GM19438 (cell line): ENCODE data around the gene SH2D2A.
A peak's percentile ranks its signal among the peaks of the same experiment; 100 is the strongest.

Experiments
- ATAC-seq: cut with Tn5 transposase; IDR thresholded peaks from one replicate; pipeline ENCODE4 v1.9.1; 2021; ENCODE audit warnings: low read depth; ENCODE audit not compliant: unreplicated experiment

The SH2D2A gene

GRCh38 chr1:156805766-156806511 is 10.7 kb downstream of the SH2D2A start:
- no peak for ATAC-seq

- ATAC-seq = no peak
Measured at GRCh38 chr1:156804572-156805243, 11.9 kb downstream of the SH2D2A start.

DNA sequence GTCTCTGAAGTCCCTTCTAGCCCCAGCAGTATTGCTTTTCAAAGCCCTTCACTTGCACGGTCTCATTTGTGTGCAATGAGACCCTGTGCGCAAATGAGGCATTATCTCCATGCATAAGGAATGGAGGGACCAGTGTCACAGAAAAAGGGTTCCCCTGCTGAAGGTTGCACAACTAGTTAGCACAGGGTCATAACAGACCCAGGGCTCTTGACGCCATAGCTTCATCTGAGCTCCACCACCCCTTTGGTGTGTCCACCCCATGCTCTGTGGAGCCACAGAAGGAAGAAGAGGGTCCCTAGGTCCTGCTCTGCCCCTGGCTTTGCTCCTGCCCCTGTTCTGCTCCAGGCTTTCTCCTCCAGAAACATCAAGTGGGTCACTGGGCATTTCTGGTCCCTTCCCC is 12.6 kb downstream of the SH2D2A start:
- no peak for ATAC-seq

DNA sequence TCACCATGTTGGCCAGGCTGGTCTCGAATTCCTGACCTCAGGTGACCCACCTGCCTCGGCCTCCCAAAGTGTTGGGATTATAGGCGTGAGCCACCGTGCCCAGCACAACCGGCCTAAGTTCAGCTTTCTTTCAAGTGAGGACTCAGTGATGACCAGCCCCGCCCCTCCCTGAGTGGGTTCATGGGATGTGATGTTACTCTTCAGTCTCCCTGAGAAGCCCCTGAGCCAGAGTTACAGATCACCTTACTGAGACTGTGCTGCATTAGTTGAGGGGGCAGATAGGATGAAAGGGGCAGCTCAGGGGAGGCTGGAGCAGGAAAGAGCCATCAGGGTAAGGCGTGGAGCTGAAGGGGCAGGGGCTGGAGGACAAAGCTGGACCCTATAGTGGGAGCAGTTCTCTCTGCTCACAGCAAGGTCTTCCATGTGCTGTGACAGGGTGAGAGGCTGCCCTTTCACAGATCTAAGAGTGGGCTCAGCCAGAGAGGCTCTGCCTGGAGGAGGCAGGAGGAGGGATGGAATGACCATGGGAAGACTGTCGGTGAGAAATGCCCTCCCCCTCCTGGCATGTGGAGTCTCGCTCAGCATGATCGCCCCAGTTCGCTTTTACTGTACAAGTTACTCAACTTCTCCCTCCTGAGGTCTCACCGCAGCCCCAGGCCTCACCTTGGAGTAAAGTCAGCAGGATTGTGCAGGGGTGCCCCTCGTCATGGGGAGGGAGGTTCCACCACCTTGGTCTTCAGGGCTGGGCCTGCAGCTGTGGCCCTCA is 13.4 kb downstream of the SH2D2A start:
- no peak for ATAC-seq

- ATAC-seq = no peak
Measured at GRCh38 chr1:156802421-156802935, 14.2 kb downstream of the SH2D2A start.

DNA sequence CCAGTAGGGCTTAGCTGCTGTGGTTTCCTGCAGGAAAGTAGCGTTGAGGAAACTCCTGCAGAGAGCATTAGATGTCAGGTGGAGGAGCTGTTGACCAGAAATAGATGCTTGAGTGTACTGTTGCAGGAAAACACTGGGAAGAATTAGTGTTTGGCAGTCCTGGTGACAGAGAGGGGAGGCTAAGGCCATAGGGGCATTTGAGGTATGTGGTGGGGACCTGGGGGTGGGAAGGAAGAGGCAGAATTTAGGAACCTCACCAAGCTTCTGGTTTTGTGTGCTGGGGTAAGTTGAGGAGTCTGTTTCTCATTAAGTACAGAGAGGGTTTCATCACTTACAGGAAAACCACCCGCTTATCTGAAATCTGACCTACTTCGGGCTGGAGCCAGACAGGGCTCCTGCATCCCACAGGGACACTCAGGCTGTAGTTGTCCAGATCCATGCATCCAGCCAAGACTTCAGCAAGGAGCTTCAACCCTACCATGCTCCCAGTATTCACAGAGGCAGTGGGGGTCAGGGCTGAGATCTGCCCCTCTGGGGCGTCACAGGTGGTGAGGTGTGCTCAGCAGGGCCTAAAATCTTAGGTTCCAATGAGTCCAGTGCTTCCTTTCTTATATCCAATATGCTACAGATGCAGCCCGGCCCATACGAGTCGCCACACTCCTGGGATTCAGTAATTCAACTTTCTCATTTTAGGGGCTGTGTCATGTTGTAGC is 15.1 kb downstream of the SH2D2A start:
- ATAC-seq = no peak

- ATAC-seq = no peak
Measured at GRCh38 chr1:156797212-156797871, 19.3 kb downstream of the SH2D2A start.

DNA sequence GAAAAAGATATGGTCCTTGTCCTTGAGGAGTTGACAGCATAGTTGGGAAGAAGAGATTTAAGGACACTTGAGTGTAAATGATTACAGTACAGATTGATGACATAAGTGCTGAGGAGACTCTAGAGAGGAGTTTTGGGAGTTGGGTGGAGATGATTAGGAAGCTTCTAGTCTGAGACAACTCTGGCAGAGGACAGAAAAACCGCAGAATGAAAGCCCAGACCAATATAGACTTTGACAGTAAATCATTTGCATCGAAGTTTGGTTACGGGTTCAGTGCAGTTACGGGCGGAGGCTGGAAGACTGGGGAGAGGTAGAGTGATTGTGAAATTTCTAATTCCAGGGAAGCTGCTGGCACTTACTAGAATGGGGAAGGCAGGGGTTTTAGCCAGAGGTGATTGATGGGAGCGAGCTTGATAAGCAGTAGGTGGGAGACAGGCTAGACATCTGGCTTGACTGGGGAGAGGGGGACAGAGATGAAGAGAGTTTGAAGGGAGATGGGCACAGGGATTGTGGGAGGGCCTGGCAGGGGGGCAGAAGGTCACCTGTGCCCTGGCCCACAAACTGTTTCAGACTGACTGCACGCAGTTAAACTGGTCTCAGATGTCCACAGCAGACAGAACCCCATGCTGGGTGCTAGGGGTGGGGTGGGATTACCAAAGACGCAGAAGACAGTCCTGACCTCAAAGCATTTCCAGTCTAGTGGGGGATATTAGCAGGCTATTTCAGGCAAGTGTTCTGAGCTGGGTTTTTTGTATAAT is 20.1 kb downstream of the SH2D2A start:
- peak; percentile 77 for ATAC-seq

DNA sequence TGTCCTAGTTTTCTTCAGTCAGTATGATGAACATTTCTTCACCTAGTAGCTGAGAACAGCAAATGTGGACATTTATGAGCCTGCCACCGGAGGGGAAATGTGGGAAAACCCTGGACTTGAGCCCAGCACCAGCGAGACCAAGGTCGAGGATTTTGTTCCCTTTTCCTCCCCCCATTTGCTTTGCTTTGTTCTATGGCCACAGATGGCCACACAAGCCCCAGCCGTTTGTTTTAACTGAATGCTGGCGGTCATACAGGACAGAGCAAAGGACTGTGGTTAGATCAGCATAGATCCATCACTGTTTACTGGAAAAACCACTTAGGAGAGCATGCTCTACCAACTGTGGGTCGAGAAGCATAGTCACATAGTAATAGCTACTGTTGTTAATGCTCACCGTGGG is 20.9 kb downstream of the SH2D2A start:
- no peak for ATAC-seq

- ATAC-seq = no peak
Measured at GRCh38 chr1:156795374-156795733, 21.3 kb downstream of the SH2D2A start.

DNA sequence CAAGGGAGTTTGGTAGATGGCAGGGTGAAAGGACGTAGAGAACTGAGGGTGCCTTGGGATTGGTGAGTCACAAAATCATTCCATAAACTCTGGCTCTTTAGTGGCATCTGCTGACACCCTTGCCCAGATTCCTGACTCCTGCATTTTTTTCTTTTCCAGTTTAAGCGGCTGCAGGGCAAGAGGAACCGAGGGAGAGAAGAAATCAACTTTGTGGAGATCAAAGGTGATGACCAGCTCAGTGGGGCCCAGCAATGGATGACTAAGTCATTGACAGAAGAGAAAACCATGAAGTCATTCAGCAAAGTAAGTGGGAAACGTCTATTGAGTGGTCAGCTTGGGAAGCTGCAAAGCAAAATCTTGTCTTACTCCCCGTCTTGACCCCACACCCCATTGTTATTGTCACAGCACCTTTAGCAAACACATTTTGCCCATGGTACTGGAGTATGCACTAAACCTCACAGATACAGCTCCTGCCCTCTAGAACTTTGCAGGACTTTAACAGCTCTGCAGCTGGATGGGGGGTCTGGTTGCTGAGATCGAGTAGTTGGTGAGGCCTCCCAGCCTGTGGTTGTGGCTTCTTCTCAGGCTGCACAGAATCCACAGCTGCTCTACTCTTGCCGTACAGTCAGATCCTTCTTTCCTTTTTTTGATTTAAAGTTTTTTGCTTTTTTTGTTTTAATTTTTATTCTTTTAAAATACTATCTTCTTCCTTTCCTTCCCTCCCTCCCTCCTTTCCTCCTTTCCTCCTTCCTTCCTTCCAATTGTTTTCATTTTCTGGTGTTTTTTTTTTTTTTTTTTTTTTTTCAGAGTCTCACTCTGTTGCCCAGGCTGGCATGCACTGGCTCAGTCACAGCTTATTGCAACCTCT is 21.9 kb downstream of the SH2D2A start:
- no peak for ATAC-seq

- ATAC-seq = no peak
Measured at GRCh38 chr1:156789621-156790318, 26.9 kb downstream of the SH2D2A start.

DNA sequence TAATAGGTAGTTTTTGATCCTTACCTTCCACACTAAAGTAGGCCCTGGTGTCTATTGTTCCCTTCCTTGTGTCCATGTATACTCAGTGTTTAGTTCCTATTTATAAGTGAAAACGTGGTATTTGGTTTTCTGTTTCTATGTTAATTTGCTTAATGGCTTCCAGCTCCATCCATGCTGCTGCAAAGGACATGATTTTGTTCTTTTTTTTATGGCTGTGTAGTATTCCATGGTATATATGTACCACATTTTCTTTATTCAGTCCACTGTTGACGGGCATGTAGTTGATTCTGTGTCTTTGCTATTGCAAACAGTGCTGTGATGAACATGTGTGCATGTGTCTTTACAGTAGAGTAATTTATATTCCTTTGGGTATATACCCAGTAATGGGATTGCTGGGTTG is 28.5 kb downstream of the SH2D2A start:
- no peak for ATAC-seq

DNA sequence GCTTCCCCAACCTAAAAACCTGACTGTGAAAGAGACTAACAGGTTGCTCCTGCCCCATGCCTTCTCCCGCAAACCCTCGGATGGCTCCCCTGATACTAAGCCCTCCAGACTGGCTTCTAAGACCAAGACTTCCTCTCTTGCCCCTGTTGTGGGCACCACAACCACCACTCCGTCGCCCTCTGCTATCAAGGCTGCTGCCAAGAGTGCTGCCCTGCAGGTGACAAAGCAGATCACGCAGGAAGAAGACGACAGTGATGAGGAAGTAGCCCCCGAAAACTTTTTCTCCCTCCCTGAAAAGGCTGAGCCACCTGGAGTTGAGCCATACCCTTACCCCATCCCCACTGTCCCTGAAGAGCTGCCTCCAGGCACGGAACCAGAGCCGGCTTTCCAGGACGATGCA is 30.0 kb downstream of the SH2D2A start:
- ATAC-seq = no peak

- no peak for ATAC-seq
Measured at GRCh38 chr1:156785458-156785857, 31.2 kb downstream of the SH2D2A start.

- no peak for ATAC-seq
Measured at GRCh38 chr1:156781585-156782186, 35.0 kb downstream of the SH2D2A start.

GRCh38 chr1:156777573-156777972 is 39.1 kb downstream of the SH2D2A start:
- no peak for ATAC-seq

DNA sequence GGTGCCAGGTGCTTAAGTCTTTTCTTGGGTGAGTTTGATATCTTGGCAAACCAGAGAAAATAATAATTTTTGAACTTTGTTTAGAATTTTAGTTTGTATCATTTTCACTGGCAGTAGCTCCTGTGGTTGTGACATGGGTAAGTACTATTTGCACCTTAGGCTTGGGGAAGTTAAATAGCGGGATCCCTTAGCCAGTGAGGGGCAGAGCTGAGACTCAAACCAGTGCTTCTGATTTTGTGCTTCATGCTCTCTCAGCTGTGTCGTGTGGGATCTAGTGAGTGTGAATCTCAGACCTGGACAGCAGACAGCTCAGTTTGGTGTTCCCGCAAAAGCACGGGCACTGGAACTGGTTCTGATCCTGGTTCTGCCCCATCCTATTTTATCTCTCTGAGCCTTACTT is 39.7 kb downstream of the SH2D2A start:
- no peak for ATAC-seq
